ENCODE results near the gene SNX22.

SNX22 gene

DNA sequence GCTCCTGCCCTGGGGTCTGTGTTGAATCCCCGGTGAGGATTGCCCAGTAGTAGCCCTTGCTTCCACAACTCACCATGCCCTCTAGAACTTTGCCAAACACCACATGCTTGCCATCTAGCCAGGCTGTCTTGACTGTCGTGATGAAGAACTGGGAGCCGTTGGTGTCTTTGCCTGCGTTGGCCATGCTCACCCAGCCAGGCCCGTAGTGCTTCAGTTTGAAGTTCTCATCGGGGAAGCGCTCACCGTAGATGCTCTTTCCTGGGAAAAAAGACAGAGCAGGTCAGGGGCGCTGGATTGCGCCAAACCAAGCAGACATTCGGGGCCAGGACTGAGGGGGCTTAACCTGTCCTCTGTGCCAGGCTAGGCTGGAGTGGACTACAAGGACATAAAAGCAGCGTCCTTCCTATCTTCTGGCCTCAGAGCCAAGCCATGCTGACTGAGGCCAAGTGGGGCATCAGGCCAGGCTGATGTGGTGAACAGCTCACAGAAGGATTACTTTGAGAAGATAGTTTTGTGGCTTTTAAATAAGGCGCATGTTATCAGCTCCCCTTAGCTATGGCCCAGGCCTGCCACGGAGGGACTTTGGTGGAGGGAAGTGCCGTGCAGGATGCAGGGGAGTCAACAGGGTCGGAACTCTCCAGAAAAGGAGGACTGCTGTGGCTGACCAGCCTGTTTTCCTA, 5.3 kb downstream of the SNX22 start:
- no peak for DNase-seq (ENCODE audit: low spot score)

DNA sequence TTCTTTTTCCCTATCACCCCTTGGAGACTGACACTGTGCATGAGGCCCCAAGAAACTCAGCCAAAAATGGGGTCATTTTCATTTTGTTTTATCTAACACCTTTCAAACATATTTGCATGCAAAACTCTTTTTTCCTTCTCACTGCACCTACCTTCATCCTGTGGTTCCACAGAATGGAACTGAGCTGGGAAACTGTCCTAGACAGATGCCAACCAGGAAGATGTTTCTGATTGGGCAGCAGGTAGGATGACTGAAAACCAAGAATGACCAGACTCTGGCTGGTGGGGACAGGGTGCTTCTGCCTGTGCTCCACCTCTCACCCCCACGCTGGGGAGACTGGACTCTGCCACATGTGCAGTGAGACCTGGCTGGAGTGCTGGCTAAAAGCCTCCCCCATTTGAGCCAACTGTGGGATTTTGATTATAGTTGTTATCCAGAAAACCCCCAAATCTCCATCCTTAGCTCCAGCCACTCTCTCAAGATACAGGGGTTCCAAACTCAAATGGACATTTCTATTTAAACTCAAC, 6.1 kb downstream of the SNX22 start:
- DNase-seq (ENCODE audit: low spot score), result no peak

DNA sequence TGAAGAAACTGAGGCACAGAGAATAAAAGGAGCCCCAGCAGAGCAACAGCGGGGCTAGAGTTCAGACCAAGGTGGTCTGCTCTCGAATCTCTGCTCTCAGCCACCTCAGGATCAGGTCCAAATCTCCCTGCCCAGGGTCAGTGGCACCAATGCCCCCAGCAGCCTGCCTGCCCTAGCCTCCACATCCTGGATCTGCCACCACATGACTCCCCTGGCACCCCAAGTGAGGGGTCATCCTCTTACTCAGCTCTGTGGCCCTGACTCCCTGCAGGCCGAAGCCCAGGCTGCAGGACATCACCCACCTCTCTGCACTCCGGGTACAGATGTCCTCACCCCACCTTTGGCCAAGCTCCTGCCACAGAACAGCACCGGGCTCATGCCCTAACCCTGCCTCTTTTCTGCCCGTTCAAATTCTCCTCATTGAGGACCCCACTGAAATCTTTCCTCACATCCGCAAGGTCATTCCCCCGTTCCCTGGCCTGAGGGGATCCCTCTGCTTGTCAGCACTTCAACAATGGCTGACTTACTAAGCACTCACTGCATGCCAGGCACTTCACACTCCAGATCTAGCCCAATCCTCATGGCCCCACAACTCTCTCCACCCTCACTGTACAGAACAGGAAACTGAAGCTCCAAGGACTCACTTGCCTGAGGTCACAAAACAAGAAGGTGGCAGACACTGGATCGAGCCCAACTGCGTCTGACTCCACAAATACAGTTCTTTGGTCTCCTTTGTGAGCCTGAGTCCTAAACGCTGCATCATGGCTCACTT, 7.0 kb downstream of the SNX22 start:
- no peak for DNase-seq (ENCODE audit: low spot score)

DNA sequence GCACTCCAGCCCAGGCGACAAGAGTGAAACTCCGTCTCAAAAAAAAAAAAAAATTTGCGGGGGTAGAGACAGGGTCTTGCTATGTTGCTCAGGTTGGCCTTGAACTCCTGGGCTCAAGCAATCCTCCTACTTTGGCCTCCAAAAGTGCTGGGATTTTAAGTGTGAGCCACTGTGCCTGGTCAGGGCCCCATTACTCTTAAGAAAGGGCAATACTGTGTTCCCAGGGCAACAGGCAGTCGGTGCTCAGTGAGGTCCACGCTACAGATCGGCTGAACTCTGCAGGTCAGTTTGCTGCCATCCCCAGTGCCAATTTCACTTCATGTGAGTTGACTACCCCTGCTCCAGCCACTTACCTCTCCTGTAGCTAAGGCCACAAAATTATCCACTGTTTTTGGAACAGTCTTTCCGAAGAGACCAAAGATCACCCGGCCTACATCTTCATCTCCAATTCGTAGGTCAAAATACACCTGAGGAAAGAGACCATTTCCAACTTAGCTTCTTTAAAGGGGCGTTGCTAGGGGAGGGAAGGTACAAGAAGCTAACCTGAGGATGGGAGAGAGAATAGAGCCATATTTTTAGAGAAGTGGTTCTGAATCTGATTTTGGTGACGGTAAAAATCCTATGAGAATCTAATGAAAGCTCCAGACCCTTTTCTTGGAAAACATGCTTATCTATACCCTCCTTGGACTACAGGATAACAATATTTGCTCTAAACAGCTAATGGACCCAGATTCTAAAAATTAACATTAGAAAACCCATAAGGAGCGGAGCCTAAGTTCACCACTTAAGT, 10.4 kb downstream of the SNX22 start:
- no peak for DNase-seq (ENCODE audit: low spot score)

DNA sequence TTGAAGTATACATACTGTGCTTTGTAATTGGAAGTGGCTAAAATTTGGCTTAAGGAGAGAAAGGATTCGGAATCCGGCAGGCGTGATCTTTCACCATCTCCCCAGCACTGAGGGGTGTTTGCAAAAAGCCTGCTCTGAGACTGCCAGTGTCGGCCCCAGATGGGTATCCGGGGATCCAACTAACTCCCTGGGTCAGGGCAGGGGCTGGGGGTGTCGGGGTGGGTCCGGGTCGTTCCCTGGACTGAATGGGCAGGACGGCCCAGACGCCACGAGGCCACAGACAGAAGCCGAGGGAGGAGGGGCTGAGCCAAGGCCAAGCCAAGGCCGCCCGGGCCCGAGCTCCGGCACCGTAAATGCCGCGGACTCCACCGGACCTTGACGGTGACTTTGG, 10.9 kb downstream of the SNX22 start:
- no peak for DNase-seq (ENCODE audit: low spot score)

DNA sequence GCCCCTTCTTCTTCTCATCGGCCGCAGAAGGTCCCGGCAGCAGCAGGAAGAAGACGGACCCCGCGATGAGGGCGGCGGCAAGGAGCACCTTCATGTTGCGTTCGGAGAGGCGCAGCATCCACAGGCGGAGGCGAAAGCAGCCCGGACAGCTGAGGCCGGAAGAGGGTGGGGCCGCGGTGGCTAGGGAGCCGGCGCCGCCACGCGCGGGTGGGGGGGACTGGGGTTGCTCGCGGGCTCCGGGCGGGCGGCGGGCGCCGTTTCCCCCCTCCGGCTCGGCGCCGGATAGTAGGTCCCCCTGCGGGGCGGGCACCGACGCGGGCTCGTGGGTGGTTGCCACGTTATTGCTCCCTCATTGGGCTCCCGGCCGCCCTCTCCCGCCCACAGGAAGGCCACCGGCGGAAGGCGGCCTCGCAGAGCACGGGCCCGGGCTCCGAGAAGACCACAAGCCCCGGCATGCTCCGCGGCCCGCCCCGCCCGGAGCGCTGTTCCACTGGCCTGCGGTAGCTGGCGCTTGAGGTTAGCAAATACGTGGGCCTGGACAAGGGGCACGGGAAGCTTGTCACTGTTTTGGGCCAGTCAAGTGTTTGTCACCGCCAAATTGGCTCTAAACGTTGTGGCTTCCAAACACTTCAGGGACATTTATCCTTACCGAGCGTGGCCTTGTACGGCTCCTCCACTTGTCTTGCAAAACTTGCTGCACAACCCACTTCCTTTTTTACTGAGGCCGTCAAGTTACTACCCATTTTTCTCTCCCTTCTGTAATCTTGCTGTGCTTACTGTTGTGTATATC, 11.5 kb downstream of the SNX22 start, which contains the start of gene PPIB:
PPIB (minus strand) TSS at position 154 of the 790 bp plus-strand sequence; CDS start at position 118, 36 bp downstream.
- peak; percentile 97 for DNase-seq (ENCODE audit: low spot score)

DNA sequence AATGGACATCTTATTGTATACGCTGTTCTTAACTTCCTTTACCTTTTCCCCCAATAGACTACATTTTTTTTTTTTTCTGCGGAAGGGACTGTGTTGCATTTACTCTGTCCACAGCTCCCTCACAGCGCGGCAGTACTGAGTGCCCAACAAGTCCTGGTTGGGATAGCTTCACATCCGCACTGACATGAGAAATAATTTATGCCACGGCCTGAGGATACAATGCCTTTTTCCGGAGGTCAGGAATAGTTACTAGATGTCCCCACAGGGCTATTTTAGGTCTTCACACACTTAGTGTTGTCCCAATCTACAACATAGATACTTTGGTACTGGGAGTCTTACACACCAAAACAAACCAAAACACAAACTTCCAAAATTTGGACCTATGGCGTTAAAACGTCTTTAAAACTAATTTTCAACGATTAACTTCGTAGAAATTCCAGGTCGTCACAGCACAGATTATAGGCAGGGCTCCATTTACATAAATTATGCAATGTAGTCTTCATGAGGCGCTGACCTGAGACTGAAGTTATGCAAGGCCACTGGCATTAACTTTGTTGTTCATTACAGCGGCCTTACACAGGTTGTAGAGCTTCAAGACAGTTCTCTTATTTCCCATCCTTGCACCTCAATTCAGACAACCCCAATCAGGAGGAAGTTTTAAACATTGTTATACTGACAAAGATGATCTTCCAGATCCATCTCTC, 12.3 kb downstream of the SNX22 start:
- no peak for DNase-seq (ENCODE audit: low spot score)

DNA sequence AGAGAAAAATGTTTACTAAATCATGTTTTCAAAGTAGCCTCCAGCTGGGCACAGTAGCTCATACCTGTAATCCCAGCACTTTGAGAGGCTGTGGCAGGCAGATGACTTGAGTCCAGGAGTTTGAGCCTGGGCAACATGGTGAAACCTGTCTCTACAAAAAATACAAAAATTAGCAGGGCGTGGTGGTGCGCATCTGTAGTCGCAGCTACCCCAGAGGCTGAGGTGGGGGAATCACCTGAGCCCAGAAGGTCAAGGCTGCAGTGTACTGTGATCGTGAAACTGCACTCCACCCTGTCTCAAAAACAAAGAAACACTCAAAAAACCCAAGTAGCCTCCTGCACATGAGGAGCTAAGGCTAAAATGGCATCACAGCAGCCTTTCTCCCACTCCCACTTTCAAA, 12.9 kb downstream of the SNX22 start:
- DNase-seq (ENCODE audit: low spot score), result no peak

DNA sequence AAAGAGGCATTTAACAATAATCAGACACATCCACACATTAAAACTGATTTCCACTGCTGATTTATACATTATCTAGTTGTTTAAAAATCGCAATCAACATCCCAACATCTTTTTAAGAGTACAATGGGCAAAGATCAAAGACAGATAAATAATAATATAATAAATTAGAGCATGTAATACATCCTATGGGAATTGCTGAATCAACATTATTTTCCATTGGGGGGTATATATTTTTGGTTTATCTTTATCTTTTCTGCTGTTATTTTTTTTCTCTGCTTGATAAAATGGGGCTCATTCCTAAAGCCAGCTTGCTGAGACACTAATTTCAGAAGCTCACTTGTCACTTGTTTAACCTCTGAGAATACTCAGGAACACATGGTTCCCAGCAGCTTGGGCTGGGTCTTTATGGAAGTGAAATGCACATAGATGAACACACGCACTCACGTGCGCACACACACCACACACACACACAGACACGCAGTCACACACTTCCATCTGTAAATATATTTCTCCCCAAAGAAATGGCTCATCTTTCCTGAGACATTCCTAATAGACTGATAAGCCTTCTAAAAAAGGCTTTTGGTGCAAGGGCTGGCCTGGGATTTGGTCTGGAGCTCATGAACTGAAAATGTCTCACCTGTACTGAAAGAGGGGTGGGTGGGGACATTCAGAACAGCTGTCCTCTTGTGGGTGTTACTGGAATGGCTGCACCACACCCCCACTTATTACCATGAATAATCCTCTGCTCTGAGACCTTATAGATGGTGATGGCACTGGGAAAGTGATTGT, 14.8 kb downstream of the SNX22 start:
- no peak for DNase-seq (ENCODE audit: low spot score)

DNA sequence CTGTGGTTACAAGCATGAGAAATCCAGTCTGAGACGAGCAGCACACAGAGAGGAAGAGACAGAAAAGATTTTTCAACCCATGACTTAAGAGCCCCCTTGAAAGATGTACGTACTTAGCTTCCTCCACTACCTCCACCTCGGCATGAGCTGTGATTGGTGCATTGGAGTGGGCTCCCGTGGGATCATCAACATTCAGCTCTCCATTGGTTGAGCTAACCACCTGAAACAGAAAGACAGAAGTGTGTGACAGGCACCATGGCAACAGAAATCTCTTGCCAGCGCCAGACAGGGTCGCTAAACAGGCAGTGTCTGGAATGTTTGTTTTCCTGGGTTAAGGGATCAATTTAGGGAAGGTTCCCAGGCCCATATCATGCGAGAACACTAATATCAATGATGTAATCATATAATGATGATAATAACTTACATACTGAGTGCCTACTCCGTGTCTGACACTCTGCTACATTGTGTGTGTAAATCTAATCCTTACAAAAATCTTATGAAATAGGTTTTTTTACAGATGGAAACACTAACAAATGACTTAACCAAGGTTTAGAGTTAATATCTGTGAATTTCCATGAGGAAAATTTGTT, 28.8 kb downstream of the SNX22 start:
- DNase-seq (ENCODE audit: low spot score), result no peak

DNA sequence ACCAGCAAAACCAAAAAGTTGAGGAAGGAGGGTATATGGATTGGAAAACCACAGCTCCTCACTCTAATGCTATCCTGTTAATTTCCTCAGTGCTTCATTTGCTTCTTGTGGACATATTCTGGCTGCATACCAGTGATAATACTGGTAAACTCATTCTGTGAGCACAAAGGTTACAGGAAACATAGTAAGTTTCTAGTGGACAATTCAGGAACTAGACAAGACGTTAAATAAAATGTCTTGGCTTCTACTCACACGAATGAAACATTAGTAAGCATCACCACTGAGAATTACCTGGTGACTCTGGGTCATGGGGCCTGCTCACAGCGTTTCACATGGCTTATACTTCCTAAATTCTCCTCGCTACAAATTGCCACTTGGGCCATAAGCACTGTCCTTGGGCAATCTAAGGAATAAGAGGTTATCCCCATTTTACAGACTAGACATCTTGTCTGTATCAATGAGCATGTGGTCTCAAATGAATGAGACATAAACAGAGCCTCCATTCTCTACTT, 31.4 kb downstream of the SNX22 start:
- no peak for DNase-seq (ENCODE audit: low spot score)

DNA sequence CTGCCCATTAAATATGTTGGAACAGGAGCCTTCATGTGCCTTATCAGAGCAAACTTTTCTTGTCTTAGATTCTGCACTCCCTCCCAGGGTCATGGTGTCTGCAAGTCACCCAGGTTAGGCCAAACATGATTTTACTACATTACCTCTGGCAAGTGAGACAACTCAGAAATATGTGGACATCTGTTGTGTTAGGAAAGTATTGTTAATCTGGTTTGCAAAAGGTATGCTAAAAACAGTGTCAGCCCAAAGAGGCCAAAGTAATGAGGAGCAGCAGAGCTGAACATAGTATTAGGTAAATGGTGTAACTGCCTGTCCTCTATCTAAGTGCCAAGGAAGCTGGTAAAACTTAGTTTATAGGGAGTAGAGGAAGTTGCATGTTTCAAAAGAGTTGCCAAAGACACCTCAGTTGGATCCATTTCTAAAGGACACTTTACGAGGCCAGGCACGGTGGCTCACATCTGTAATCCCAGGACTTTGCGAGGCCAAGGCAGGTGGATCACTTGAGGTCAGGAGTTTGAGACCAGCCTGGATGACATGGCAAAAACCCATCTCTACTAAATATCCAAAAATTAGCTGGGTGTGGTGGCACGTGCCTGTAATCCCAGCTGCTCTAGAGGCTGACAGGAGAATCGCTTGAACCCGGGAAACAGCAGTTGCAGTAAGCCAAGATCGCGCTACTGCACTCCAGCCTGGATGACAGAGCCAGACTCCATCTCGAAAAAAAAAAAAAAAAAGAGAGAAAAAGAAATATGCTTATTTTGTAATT, 33.8 kb downstream of the SNX22 start:
- DNase-seq (ENCODE audit: low spot score), result no peak

DNA sequence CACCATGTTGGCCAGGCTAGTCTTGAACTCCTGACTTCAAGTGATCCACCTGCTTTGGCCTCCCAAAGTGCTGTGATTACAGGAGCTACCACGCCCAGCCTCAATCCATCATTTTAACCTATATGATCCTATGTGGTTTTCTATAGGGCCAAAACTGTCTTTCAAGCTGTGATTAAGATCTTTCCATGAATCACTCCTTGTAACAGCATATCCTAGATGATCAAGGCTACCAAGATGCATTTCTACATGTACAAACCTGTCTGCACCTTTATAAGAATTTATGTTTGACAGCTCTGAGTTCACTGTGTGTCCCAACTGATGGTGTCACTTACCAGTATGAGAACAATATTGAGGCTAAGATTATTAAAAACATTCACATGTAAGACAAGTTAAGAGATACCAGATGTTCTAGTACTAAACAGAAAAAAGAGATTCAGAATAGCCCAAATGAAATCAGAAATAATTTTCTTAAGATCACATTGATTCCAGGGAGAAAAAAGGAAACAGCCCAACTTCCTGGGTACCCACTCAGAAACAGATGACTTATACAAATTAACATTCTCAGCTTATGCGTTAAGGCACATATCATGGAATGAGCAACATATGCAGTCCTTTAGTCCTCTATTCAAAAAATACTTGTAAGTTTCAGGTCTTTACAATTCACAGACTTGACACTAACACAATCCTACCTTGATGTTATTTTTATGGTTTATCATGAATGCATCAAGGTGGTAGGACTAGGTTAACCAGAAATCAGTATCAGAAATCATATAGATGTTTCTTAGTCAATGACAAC, 36.1 kb downstream of the SNX22 start:
- no peak for DNase-seq (ENCODE audit: low spot score)

DNA sequence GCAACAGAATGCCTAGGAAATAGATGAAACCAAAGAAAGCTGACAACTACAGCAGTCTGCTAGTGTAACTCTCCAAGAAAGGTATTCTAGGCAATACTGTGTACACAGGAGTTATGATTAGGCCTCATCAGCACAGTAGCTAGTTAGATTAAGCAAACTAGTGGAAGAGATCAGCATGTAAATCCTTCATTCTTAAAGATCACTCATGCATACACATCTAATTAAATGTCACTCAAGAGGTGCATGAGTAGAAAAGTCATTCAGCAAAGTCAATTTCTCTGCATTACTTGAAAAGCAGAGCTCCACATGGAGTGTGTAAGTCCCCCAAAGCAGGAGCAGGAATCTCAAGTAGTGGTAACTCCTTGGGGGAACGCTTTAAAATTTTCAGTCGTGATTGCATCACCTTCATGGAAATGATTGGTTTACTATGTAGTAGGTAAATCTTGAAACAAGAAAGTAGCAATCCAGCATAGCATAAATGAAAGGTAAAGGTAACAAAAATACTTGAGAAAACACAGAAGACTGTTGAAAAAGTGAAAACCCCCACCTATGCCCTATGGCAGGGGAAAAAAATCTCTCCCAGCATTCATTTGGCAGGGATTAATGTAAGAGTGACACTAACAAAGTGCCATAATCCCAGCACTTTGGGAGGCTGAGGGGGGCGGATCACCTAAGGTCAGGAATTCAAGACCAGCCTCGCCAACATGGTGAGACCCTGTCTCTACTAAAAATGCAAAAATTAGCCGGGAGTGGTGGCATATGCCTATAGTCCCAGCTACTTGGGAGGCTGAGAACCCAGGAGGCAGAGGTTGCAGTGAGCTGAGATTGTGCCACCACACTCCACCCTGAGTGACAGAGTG, 40.7 kb downstream of the SNX22 start:
- no peak for DNase-seq (ENCODE audit: low spot score)

DNA sequence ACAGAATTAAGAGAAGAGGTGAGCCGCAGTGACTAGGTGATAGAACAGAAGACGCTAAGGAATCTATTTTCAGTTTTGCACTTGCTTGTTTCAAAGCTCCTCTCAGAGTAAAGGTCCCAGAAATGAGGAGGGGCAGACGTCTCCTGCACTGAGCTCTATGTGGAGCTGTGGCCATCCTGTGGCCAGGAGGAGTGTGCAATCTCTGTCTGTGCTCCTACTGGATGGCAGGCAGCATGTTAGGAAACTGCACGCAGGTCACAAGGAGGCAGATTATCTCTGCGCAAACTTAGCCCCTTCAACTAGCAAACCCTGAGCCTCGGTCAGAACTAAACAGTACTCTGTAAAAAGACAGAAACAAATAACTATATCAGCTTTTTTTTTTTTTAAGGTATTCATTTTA, 42.4 kb downstream of the SNX22 start:
- peak; percentile 53 for DNase-seq (ENCODE audit: low spot score)

DNA sequence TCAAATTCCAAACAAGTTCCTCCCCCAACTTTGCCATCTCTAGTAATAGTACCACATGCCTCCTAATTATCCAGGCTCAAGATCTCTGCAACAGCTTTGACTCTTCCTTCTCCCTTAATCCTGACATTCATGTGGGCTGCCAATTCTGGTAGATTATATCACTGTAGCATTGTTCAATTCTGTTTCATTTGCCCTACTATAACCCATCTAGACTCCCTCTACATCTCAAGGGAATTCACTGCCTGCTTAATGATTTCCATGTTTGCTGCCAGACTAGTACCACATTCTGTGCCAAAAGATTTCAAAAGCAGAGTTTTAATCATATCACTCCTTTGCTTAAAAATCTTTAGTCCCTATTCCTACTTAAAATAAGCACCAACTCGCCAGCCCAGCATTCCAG, 45.9 kb downstream of the SNX22 start:
- no peak for DNase-seq (ENCODE audit: low spot score)

DNA sequence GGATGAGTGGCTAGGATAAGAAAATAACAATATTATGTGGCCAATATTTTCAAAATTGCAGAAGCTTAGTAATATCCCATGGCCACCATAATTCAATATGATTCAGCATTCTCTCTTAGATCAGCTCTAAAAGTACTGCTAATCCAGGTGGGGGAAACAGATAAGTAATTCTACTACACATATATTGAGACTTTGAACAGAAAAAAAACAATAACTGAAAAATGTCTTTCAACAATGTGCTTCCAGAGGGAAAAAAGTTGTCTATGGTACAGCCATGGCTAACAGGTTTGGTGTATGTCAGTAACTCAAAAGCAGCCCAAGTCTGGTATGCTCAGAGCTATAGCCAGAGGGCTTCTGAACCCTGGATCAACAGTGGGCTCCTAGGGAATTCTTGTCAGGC, 53.7 kb downstream of the SNX22 start:
- DNase-seq (ENCODE audit: low spot score), result no peak

Data from ecto neural progenitor cell (in vitro differentiated cells).